Ovary (tissue), 9 donors: ENCODE results near the gene RBBP8. TPM values are rescaled to one million over a fixed set of nuclear protein-coding genes. Genes with fewer than 3 reads are reported as not detected.
A peak's percentile ranks its signal among the peaks of the same experiment; 100 is the strongest.

Experiments
- DNase-seq, 5 donors: peaks; one replicate each; pipeline ENCODE4 v3.0.0-alpha.2; 2019 to 2020
- H3K27ac ChIP-seq, 2 donors: fragments of 200-600 bp; one replicate each; pipeline versions ENCODE4 v1.5.1 to v1.8.0; 2019 to 2022
- H3K27me3 ChIP-seq: fragments of 200-600 bp; one replicate; pipeline ENCODE4 v1.8.0; 2022
- H3K36me3 ChIP-seq: fragments of 200-600 bp; sonication (generic); one replicate; pipeline ENCODE4 v1.5.1; 2019
- H3K4me1 ChIP-seq: one replicate; pipeline ENCODE4 v1.8.1; 2013; ENCODE audit warnings: mild to moderate bottlenecking, moderate library complexity; ENCODE audit not compliant: insufficient read depth
- H3K4me3 ChIP-seq: fragments of 200-600 bp; sonication (generic); one replicate; pipeline ENCODE4 v1.5.1; 2017
- H3K9me3 ChIP-seq, 2 donors: fragments of 200-600 bp in 1 of 2; sonication (generic) in 1 of 2; one replicate each; pipeline versions ENCODE4 v1.5.1 to v1.8.1; 2013 to 2019; ENCODE audit warnings: mild to moderate bottlenecking in 1 of 2, moderate library complexity in 1 of 2
- EP300 ChIP-seq: sonication (generic); formaldehyde crosslinking; IDR thresholded peaks from one replicate; pipeline ENCODE4 v1.6.1; 2017; ENCODE audit warnings: antibody characterized with exemption
- POLR2A ChIP-seq: fragments of 450-650 bp; IDR thresholded peaks from one replicate; pipeline ENCODE4 v1.6.1; 2017; ENCODE audit warnings: antibody characterized with exemption, mild to moderate bottlenecking, moderate library complexity
- WGBS, 3 donors: extraction: QIAGEN DNeasy Blood & Tissue Kit in 1 of 3; methylation state at CpG; one replicate each; pipeline versions ENCODE4 v1.1.5 to v1.1.7; 2013 to 2017; 5-methylcytosine and 5-hydroxymethylcytosine counted together
- intact Hi-C, 4 donors: fragments of 100-400 bp; cut with DNase I; formaldehyde crosslinking; loops; one replicate each; pipeline versions ENCODE4 v1.11.0 to v1.15.1; 2022 to 2023
- polyA plus RNA-seq, 2 donors: library from polyadenylated mRNA; stranded (reverse); fragments of 200-250 nt in 1 of 2; fragments of 350-450 nt in 1 of 2; fragmentation: Illumina TruSeq in 1 of 2; extraction: RNeasy Lipid Tissue Mini Kit (QIAGEN cat#74804) in 1 of 2; gene quantifications; one replicate each; pipeline ENCODE4 v1.2.3, GENCODE V29; 2013 to 2014
- total RNA-seq, 7 donors: library from RNA; depleted of rRNA in 2 of 7; stranded (reverse); fragments of >200 nt in 2 of 7; fragmentation: NEBNext Ultra II Directional in 3 of 7; extraction: Animal tissue kit (Norgen Biotek cat#: 25700) in 3 of 7; gene quantifications; one replicate each; pipeline versions ENCODE4 v1.1.0 to v1.2.4, GENCODE V29; 2016 to 2023
- TF ChIP-seq, protein P1 (sequence below), 3 donors: fragments of 450-650 bp in 2 of 3; fragments of 200-600 bp in 1 of 3; IDR thresholded peaks; one replicate each; pipeline versions ENCODE4 v1.5.1 to v1.8.0; 2016 to 2022; ENCODE audit warnings: antibody characterized with exemption in 3 of 3, mild to moderate bottlenecking in 1 of 3
- donor health status: DM: no; HTN: no; CAD: no; lungs with moderate emphysema.
- donor health status: DM: no; HTN: no; CAD: no.
- donor health status: Bipolar disorder and iron deficiency.
- donor health status: DM: yes; HTN: yes; CAD: no.
- donor health status: DM: no; HTN: no; CAD: no.
- donor health status: DM: yes; HTN: yes; CAD: no.

Gene RBBP8
- total and polyA plus RNA-seq, 9 donors = 7.3 to 59.4 (median 13.6) TPM

DNA sequence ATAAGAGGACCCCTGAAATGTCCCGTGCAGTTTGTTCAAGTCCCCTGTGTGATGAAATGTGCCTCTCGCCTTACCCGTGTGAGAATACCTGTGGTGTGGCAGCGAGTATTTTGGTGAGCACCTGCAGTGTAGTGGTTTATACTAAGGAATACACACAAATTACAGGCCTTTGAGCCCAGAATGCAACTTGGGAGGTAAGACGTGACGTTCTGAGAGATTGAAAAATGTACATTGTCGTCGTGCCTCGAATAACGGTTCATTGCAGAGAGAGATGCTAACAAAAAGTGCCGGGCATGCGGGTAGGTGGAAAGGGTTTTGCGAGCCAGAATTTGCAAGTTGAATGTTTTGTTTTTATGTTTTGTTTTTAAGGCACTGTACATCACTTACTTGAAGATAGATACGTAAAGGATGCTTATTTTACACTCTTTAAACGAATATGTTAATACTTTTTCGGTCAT is 867 bp downstream of the RBBP8 start:
- Histone ChIP-seq H3K9me3 (no peaks in the 10 kb centered on the region), H3K36me3 (no peaks in the 10 kb centered on the region), H3K4me3 (peak overlapping the region; percentile 95), H3K27me3 (no peaks in the 10 kb centered on the region), H3K27ac (peak overlapping the region; percentile 97), H3K4me1 (no peaks in the 10 kb centered on the region)
- WGBS, 3 donors = 10 to 13% (median 11%) methylated on average over 16 of the region's 16 CpGs
- TF ChIP-seq, protein P1, sequence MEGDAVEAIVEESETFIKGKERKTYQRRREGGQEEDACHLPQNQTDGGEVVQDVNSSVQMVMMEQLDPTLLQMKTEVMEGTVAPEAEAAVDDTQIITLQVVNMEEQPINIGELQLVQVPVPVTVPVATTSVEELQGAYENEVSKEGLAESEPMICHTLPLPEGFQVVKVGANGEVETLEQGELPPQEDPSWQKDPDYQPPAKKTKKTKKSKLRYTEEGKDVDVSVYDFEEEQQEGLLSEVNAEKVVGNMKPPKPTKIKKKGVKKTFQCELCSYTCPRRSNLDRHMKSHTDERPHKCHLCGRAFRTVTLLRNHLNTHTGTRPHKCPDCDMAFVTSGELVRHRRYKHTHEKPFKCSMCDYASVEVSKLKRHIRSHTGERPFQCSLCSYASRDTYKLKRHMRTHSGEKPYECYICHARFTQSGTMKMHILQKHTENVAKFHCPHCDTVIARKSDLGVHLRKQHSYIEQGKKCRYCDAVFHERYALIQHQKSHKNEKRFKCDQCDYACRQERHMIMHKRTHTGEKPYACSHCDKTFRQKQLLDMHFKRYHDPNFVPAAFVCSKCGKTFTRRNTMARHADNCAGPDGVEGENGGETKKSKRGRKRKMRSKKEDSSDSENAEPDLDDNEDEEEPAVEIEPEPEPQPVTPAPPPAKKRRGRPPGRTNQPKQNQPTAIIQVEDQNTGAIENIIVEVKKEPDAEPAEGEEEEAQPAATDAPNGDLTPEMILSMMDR (IDR thresholded peaks at IDR 0.05) = no peak
- TF ChIP-seq EP300 = no peak
- TF ChIP-seq POLR2A = no peak
- intact Hi-C loops = loop anchor here in 1 of 4 donors (5.0 kb wide), 1 partner anchor 372 kb away; no protein-coding TSS in a partner anchor
- no peak for DNase-seq

- WGBS, 3 donors = 92 to 100% (median 97%) methylated on average over 1 of the region's 1 CpG
- Histone ChIP-seq H3K4me1 (no peaks in the 10 kb centered on the region), H3K36me3 (no peaks in the 10 kb centered on the region), H3K27me3 (no peaks in the 10 kb centered on the region), H3K9me3 (no peaks in the 10 kb centered on the region), H3K27ac (no peak overlapping the region), H3K4me3 (no peak overlapping the region)
- intact Hi-C loops = loop anchor here in 1 of 4 donors (5.0 kb wide), 1 partner anchor 372 kb away; no protein-coding TSS in a partner anchor
- no peak for DNase-seq
- TF ChIP-seq, protein P1 (IDR thresholded peaks at IDR 0.05) = no peak
- TF ChIP-seq EP300 = no peak
- TF ChIP-seq POLR2A = no peak
These were observed 1.7 kb downstream of the RBBP8 start for GRCh38 chr18:22934789-22935188.

DNA sequence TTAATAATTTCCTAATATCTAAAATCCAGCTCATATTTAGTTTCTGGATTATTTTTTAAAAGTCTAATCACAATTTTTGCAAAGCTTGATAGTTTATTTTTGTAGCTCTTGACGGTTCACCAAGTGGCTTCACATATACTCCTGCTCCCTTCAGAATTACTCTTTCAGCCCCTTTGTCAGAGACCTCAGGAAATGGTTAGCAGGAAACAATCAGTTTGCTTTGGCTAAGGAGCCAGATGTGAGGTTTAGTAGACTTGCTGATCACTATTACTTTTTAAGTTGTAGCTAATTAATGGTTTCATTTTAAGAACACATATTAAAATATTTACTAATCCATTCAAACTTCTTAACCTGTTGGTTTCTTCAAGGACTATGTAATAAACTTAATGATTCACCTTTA is 2.3 kb downstream of the RBBP8 start:
- WGBS, 3 donors = 54 to 76% (median 63%) methylated on average over 1 of the region's 1 CpG
- TF ChIP-seq POLR2A = no peak
- no peak for TF ChIP-seq EP300
- TF ChIP-seq, protein P1 (IDR thresholded peaks at IDR 0.05) = no peak
- Histone ChIP-seq H3K27ac (no peak overlapping the region), H3K27me3 (no peaks in the 10 kb centered on the region), H3K36me3 (no peaks in the 10 kb centered on the region), H3K4me1 (no peaks in the 10 kb centered on the region), H3K9me3 (no peaks in the 10 kb centered on the region), H3K4me3 (no peak overlapping the region)
- DNase-seq = no peak
- intact Hi-C loops = no loop called here

- Histone ChIP-seq H3K27ac (no peak overlapping the region), H3K4me1 (no peaks in the 10 kb centered on the region), H3K27me3 (no peaks in the 10 kb centered on the region), H3K9me3 (no peaks in the 10 kb centered on the region), H3K36me3 (no peaks in the 10 kb centered on the region), H3K4me3 (no peak overlapping the region)
- DNase-seq = no peak
- WGBS, 3 donors = 86 to 87% (median 86%) methylated on average over 2 of the region's 2 CpGs
- intact Hi-C loops = no loop called here
- TF ChIP-seq EP300 (no peak), POLR2A (no peak)
- TF ChIP-seq, protein P1 (IDR thresholded peaks at IDR 0.05) = no peak
These were observed 3.4 kb downstream of the RBBP8 start for GRCh38 chr18:22936515-22936914.
